Left colon (tissue), 2 donors: ENCODE measurements around the gene TBC1D24. TPM values are rescaled to one million over a fixed set of nuclear protein-coding genes. Genes with fewer than 3 reads are reported as not detected.

Experiments used
- ATAC-seq: fragments of 200-7000 bp; cut with Tn5 transposase; one replicate; pipeline ENCODE4 v1.9.1; 2020; ENCODE audit warnings: mild to moderate bottlenecking, moderate library complexity
- DNase-seq, 2 donors: peaks; one replicate each; pipeline ENCODE4 v3.0.0-alpha.2; 2020
- intact Hi-C, 2 donors: fragments of 100-400 bp; cut with DNase I in 1 of 2; cut with micrococcal nuclease in 1 of 2; formaldehyde crosslinking; loops; one replicate each; pipeline versions ENCODE4 v1.11.2 to v1.14.0; 2022; cut with DNase I, micrococcal nuclease
- total RNA-seq, 2 donors: library from RNA; stranded (reverse); fragmentation: NEBNext Ultra II Directional; extraction: Animal tissue kit (Norgen Biotek cat#: 25700); gene quantifications; one replicate each; pipeline ENCODE4 v1.2.1, GENCODE V29; 2021
- donor health status: DM: no; HTN: no; CAD: no.
- donor health status: DM: yes; HTN: yes; CAD: no.

TBC1D24 gene
- total RNA-seq, 2 donors from 2014 or later = 8.9 to 11.1 TPM

DNA sequence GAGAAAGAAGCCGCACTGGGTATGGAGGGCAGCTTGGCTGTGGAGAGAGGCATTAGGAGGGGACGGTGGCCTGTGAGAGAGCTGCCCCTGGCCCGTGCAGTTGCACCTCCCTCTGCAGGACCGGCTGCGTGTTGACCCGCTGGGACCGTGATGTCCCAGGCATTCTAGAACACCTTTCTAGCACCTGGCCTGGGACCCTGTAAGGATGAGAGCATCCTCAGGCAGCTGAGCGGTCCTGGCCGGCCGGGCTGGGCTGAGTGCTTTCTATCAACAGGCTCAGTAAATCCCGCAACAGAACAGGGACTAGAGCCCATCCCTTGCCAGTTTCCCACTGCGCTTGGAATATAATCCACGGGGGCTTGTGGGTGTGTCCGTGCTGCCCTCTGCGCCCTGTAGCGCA, 14.7 kb downstream of the TBC1D24 start:
- intact Hi-C loops = no loop called here
- ATAC-seq = no peak
- no peak for DNase-seq

DNA sequence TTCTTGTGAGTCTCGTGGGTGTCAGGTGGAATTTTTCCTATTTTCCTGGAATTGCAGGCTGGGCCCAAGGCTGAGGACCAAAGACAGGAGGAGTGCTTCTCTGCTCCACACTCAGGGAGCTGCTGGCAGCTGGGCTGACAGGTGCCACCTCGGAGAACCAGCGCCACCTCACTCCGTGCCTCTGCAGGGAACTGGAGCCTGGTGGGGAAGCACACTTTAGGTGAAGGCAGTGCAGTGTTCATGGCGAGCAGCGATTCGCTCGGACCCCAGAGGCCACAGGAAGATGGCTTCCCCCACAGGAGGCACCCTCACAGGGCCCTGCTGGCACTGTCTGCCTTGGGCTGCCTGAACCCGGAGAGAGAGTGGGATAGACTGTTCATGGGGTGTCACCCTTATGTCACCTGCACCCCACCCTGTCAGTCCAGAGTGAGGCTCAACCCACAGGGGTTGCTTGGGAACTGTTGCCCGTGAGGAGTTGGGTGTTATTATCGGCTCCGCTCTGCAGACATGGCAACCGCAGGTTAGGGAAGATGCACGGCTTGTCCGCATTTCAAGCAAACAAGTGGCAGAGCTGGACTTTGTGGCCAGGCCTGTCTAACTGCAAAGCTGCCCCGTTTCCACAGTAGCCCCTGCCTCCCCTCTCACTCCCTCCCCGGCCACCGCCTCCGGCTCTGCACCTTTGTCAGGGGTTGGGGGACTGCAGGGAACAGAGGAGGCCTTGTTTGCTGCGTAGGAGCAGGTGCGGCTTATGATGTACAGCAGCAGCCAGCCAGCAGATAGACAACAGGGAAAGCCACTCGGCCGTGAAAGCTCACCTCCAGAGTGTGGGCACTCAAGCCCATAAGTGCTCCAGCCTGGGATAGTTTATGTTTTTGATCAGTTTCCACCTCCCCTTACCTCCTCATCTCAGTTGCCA, 15.5 kb downstream of the TBC1D24 start:
- intact Hi-C loops = loop anchor here in 1 of 2 donors (10.0 kb wide), 1 partner anchor 146 kb away; the partner anchor contains the start of gene ABCA3
- DNase-seq (no peak), ATAC-seq (no peak)

DNA sequence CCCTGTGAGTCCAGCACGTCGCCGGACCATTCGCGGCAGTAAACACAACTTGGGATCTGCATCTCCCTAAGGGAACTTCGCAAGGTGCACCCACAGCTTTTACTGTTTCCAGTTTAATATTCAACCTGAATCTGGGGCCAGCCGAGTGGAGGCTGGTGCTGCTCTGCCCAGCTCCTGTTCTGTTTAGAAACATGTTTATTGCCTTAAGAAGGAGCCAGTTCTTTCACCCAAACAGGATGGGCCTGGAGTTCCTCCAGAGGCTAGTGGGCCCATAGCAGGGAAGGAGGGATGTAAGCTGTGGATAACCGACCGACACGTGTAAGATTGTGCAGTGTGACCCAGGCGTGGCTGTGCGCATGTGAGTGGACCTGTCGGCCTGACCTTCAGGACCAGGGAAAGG, 17.4 kb downstream of the TBC1D24 start:
- intact Hi-C loops = loop anchor here in 1 of 2 donors (10.0 kb wide), 1 partner anchor 147 kb away; the partner anchor contains the start of gene ABCA3
- ATAC-seq (peak; percentile 87), DNase-seq (peak in 1 of 2 donors; percentile 18)

DNA sequence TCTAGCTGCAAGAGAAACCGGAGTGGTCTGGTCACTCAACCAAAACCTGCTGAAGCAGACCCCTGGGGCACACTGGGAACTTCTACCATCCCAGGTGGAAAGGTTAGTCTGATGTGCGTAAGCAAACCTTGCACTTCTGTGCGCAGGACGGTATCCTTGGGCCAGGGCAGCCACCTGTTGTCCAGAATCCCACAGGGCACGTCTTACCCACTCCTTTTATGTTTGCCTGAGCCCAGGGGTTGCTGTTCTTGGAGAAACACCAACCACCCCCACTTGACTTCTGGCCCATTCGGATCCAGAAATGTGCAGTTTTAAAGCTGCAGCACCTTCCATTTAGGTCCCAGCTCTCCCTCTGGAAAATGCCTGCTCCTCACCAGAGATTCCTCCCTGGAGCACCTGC, 18.7 kb downstream of the TBC1D24 start:
- DNase-seq = no peak
- ATAC-seq = no peak
- intact Hi-C loops = loop anchor here in 1 of 2 donors (10.0 kb wide), 1 partner anchor 149 kb away; the partner anchor contains the start of gene ABCA3

DNA sequence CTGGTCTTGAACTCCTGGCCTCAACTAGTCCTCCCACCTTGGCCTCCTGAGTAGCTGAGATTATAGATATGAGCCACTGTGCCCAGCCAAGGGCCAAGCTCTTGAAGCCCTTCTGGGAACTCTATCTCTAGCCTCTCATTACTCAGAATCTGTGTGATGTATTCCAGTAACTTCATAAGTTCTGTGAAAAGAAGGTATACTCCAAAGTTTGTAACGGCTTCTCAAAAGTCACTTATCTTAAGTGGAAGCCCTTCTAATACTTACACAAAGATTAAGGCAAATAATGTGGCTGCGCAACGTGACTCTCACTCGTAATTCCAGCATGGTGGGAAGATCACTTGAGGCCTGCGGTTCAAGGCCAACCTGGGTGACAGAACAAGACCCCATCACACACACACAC, 19.7 kb downstream of the TBC1D24 start:
- ATAC-seq (no peak), DNase-seq (no peak)
- intact Hi-C loops = loop anchor here in 1 of 2 donors (10.0 kb wide), 1 partner anchor 150 kb away; the partner anchor contains the start of gene ABCA3

DNA sequence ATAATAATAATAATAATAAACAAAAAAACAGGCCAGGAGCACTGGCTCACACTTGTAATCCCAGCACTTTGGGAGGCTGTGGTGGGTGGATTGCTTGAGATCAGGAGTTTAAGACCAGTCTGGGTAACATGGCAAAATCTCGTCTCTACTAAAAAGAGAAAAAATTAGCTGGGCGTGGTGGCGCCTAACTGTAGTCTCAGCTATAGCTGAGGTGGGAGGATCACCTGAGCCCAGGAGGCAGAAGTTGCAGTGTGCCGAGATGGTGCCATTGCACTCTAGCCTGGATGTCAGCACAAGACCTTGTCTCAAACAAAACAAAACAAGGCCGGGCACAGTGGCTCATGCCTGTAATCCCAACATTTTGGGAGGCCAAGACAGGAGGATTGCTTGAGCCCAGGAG, 20.1 kb downstream of the TBC1D24 start:
- no peak for DNase-seq
- ATAC-seq = no peak
- intact Hi-C loops = loop anchor here in 1 of 2 donors (10.0 kb wide), 1 partner anchor 150 kb away; the partner anchor contains the start of gene ABCA3

DNA sequence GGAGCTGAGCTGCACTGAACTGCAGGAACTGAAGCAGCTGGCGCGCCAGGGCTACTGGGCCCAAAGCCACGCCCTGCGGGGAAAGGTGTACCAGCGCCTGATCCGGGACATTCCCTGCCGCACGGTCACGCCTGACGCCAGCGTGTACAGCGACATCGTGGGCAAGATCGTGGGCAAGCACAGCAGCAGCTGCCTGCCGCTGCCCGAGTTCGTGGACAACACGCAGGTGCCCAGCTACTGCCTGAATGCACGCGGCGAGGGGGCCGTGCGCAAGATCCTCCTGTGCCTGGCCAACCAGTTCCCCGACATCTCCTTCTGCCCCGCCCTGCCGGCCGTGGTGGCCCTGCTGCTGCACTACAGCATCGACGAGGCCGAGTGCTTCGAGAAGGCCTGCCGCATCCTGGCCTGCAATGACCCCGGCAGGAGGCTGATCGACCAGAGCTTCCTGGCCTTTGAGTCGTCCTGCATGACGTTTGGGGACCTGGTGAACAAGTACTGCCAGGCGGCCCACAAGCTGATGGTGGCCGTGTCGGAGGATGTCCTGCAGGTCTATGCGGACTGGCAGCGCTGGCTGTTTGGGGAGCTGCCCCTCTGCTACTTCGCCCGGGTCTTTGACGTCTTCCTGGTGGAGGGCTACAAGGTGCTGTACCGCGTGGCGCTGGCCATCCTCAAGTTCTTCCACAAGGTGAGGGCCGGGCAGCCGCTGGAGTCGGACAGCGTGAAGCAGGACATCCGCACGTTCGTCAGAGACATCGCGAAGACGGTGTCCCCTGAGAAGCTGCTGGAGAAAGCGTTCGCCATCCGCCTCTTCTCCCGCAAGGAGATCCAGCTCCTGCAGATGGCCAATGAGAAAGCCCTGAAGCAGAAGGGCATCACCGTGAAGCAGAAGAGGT, 21.5 kb downstream of the TBC1D24 start:
- DNase-seq (peak in 1 of 2 donors; percentile 4), ATAC-seq (no peak)
- intact Hi-C loops = loop anchor here in 1 of 2 donors (10.0 kb wide), 1 partner anchor 152 kb away; the partner anchor contains the start of gene ABCA3

DNA sequence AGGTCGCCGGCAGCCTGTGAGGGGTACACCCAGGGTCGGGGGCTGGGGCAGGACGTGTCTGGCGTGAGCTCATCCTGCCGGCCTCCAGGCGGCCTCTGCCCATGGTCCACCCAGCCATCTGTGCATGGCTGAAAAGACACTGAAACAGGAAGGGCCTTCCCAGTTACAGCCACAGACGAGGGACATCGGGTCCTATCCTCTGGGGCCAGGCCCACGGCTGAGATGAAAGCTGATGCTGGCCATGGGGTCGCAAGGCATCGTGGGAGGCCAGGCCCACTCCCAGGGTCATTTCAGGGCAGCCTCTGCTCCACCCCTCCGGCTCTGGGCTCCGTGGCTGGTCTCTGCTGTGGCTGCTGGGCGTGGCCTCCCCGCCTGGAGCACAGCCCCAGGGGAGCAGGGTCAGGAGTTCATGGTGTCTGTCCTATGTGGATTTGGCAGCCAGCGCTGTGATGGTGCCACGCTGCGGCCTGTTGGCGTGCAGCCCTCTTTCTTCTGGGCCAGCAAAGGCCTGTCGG, 22.2 kb downstream of the TBC1D24 start:
- peak; percentile 62 for ATAC-seq
- peak in 1 of 2 donors; percentile 32 for DNase-seq
- intact Hi-C loops = loop anchor here in 1 of 2 donors (10.0 kb wide), 1 partner anchor 152 kb away; the partner anchor contains the start of gene ABCA3

DNA sequence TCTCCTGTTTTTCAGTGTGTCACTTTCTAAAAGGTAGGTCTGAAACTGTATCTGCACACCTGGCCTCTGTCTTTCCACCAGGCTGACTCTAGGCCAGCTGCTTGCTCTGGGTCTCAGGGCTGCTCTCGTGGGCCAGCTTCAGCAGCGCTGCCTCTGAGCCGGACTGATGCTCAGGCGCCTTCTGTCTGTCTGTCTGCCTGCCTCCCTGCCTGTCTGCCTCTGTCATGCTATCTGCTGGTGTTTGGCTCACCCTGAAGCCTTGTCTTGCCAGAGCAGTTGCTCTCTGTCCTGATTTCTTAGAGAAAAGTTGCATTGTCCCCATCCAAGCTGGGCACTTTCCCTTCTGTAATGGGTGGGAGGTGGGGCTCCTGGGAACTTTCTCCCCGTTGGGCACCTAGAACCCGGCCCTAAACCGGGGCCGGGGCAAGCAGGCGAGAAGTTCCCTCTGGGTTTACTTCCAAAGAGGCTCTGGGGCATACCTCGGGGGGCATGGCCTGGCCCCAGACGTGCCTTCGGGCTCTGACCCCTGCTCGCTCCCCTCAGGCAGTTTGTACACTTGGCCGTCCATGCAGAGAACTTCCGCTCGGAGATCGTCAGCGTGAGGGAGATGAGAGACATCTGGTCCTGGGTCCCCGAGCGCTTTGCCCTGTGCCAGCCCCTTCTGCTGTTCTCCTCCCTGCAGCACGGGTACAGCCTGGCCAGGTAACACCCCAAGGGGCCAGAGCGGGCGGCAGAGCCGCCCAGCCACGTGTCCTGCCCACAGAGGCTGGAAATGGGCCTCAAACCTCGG, 23.0 kb downstream of the TBC1D24 start:
- DNase-seq (no peak), ATAC-seq (no peak)
- intact Hi-C loops = loop anchor here in 1 of 2 donors (10.0 kb wide), 1 partner anchor 153 kb away; the partner anchor contains the start of gene ABCA3

DNA sequence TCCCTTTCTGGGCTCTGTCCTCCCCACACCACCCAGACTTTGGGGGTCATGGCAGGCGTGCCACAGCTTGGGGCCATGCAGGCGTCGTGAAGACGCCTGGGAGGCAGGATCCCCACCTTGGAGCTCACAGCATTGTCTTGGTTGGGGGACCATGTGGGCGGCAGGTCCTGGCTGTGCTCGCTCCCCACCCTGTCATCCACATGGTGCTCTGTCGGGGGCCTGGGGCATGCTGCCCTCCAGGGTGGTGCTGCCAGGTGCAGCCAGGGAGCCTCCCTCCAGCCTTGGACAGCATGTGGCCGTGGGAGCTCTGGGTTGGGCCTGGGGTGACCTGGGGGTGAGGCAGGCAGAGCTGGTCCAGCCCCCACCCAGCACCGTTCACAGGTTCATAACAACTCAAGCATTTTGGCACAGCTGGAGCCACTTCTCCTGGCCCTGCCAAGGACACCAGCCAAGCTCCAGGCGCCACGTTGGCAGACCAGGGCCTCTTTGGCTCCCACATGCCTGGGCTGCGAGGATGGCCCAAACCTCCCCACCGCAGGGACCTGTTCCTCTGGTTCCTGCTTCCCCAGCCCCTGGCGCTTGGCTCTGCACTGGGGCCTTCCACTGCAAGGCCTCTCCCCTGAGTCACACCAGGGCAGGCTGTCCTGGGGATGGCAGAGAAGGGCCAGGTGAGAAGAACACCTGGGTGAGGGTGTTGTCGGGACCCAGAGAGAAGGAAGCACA, 23.8 kb downstream of the TBC1D24 start:
- DNase-seq = no peak
- ATAC-seq = no peak
- intact Hi-C loops = loop anchor here in 1 of 2 donors (10.0 kb wide), 1 partner anchor 154 kb away; the partner anchor contains the start of gene ABCA3

DNA sequence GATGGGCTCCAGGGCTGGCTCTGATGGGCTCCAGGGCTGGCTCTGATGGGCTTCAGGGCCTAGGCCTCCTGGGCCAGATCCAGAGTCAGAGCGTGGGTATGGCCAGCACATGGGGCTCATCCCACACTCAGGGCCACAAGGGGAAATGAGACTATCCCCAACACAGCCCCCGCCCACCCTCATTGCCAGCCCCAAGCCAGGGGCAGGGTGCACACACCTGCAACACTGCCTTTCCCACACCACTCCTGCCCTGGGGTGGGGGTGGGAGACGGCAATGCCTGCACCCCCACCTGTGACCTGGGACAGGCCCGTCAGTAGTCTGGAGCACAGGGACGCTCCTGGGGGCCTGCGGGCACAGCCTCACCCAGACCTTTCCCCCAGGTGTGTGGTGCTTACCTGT, 24.5 kb downstream of the TBC1D24 start:
- intact Hi-C loops = loop anchor here in 1 of 2 donors (10.0 kb wide), 1 partner anchor 155 kb away; the partner anchor contains the start of gene ABCA3

DNA sequence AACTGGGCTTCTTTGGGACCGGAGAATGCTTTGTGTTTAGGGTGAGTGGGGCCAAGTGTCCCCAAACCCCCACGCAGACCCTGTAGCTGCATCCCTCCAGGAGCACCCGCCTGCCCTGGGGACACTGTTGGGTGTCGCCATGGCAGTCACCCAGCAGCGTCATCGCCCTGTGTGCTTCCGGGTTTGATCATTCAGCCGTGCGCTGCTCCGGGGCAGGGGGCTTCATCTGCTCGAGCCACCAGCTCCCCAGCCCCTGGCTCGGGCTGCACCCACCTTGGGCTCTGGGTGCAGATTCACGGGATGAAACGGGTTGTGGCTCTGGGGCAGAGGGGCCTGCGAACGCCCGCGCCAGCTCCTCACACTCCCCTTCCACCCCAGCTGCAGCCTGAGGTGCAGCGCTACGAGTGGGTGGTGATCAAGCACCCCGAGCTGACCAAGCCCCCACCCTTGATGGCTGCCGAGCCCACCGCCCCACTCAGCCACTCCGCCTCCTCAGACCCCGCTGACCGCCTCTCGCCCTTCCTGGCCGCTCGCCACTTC, 25.0 kb downstream of the TBC1D24 start:
- ATAC-seq (no peak), DNase-seq (peak in 1 of 2 donors; percentile 4)
- intact Hi-C loops = loop anchor here in 1 of 2 donors (10.0 kb wide), 2 partner anchors 75 to 155 kb away; partner anchors contain the start of genes ABCA3 and CCNF

More for the DNA sequence above, 24.5 kb downstream of the TBC1D24 start:
- ATAC-seq (no peak), DNase-seq (no peak)

DNA sequence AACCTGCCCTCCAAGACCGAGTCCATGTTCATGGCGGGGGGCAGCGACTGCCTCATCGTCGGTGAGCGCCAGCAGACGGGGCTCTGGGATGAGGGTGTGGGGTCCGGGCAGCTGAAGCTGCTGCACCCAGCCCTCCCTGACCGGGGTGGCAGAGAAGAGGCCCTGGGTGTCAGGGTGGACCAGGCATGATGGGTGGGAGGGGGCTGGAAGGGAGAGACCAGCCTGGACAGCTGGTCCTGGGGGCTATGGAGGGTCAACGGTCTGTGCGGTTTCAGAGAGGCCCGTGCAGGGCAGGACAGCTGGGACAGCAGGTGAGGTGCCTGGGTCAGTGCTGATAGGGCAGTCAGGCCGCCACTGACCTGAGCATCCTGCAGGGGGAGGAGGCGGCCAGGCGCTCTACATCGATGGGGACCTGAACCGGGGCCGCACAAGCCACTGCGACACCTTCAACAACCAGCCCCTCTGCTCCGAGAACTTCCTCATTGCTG, 25.5 kb downstream of the TBC1D24 start:
- DNase-seq (peak in 1 of 2 donors; percentile 7), ATAC-seq (peak; percentile 3)
- intact Hi-C loops = loop anchor here in 1 of 2 donors (10.0 kb wide), 1 partner anchor 76 kb away; the partner anchor contains the start of gene CCNF

DNA sequence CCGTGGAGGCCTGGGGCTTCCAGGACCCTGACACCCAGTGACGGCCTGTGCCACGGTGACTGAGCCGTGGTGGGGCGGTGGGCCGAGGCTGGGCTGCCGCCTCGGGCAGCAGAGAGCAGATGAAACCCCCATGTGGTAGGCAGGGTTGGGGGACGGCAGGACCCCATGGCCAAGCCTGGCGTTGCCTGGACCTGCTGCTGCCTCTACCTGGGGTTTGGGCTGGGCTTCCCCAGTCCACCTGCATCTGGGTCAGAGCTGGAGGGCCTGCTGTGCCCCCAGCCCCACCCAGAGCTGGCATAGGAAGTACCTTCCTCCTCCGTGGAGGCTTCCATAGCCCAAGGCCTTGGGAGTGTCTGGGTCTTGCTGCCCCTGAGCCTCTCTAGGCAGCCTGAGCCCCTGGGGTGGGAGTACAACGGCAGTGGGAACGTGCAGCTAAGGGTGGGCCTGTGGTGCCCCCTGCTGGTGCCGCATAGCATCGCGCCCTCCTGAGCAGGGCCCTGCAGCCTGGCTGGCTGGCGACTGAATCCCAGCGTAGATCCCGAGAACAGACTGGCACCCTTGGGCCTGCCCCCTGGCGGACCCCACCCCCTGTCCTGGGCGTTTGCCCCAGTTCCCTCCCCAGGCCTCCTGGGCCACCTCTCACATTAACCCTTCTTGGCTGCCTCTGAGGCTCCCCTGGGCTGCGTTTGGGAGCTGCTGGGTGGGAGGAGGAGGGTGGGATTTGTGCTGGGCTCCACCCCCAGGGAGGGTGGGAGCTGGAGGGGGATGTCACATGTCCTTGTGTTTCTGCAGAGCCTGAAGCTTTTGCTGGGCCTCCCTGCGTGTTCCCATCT, 26.2 kb downstream of the TBC1D24 start:
- intact Hi-C loops = loop anchor here in 1 of 2 donors (10.0 kb wide), 1 partner anchor 76 kb away; the partner anchor contains the start of gene CCNF
- ATAC-seq = peak; percentile 85

More for the DNA sequence above, 26.2 kb downstream of the TBC1D24 start:
- DNase-seq = peak; percentile 68 to 85
